Measurements from ENCODE around the gene COL19A1. TPM values are rescaled to one million over a fixed set of nuclear protein-coding genes. Genes with fewer than 3 reads are reported as not detected.

The COL19A1 gene
- not detected in 2 replicates for total RNA-seq (2016; rRNA removed; fragmentation: Illumina TruSeq; extraction: Trizol)
- total RNA-seq (2016; cell fraction: cytosol; rRNA removed; fragmentation: Illumina TruSeq; extraction: Trizol; ENCODE audit: low read depth) = not detected in 2 replicates
- total RNA-seq (2016; cell fraction: insoluble cytoplasmic fraction; rRNA removed; fragmentation: Illumina TruSeq; extraction: Trizol) = not detected in 2 replicates
- total RNA-seq (2016; cell fraction: membrane; rRNA removed; fragmentation: Illumina TruSeq; extraction: Trizol) = not detected in 2 replicates
- not detected in 2 replicates for total RNA-seq (2016; cell fraction: nucleus; rRNA removed; fragmentation: Illumina TruSeq; extraction: Trizol)
- polyA plus RNA-seq (2011; rRNA removed) = not detected in 2 replicates
- not detected in 2 replicates for polyA plus RNA-seq (2011; cell fraction: cytosol; rRNA removed)
- polyA plus RNA-seq (2011; cell fraction: nucleus; rRNA removed) = not detected in 2 replicates
- not detected in 2 replicates for polyA plus RNA-seq (2012)
- not detected in 2 replicates for polyA plus RNA-seq (2016; cell fraction: cytosol; fragmentation: Illumina TruSeq; extraction: Trizol; ENCODE audit: low read depth)
- polyA plus RNA-seq (2016; cell fraction: insoluble cytoplasmic fraction; fragmentation: Illumina TruSeq; extraction: Trizol; ENCODE audit: low read depth) = not detected in 2 replicates
- not detected in 2 replicates for polyA plus RNA-seq (2016; cell fraction: membrane; fragmentation: Illumina TruSeq; extraction: Trizol; ENCODE audit: low read depth)
- polyA plus RNA-seq (2016; cell fraction: nucleus; fragmentation: Illumina TruSeq; extraction: Trizol; ENCODE audit: insufficient read depth, low read depth) = not detected in 2 replicates
- not detected in 2 replicates for polyA minus RNA-seq (2011; rRNA and poly(A)+ RNA removed; ENCODE audit: low replicate concordance)
- not detected in 2 replicates for polyA minus RNA-seq (2011; cell fraction: cytosol; rRNA and poly(A)+ RNA removed)
- polyA minus RNA-seq (2011; cell fraction: nucleus; rRNA and poly(A)+ RNA removed) = not detected in 2 replicates
- Bru-seq, nascent RNA = percentile 8 among the genes with signal in this experiment
- percentile 6 among the genes with signal in this experiment for BruChase-seq, experiment 1, labeled RNA remaining after a 6-hour chase
- percentile 11 among the genes with signal in this experiment for BruChase-seq, experiment 2, labeled RNA remaining after a 2-hour chase
- long read RNA-seq, experiment 1 = 0 reads
- long read RNA-seq, experiment 2 = 0 reads

GRCh38 chr6:69866351-69866769 lies at the start of gene COL19A1:
Gene COL19A1 (plus strand): TSS chr6:69866556. CDS start chr6:69879568, 13,012 bp downstream.
- Histone ChIP-seq H4K20me1 (ENCODE audit: insufficient read depth, low read length) (no peaks in the 10 kb centered on the region), H3K79me2 (ENCODE audit: insufficient read depth, low read length) (no peaks in the 10 kb centered on the region), H3K27ac (ENCODE audit: extremely low read length, insufficient read depth, low read length) (no peak within 1 kb of the TSS), H3K4me1 (ENCODE audit: insufficient read depth, low read length) (peaks cover 16% of the 10 kb centered on the region), H3K9ac (ENCODE audit: insufficient read depth, low read depth, low read length) (0 out of 2 replicates have a peak within 1 kb of the TSS, but pooled peaks have one; percentile 22), H2AFZ (ENCODE audit: low read length) (no peak within 1 kb of the TSS), H3K9me3 (ENCODE audit: low read length) (no peaks in the 10 kb centered on the region), H3K4me2 (ENCODE audit: low read depth, low read length) (peak within 1 kb of the TSS; percentile 90), H3K27me3 (ENCODE audit: control insufficient read depth in 1 of 2, insufficient read depth in 2 of 2, low read length in 2 of 2) (peaks cover 2 to 34% of the 10 kb centered on the region in 2 experiments; a peak in 4 of 5 replicates), H3K4me3 (replicated peaks in 1 of 3; ENCODE audit: insufficient read depth in 1 of 3, low read depth in 2 of 3, low read length in 3 of 3) (peak within 1 kb of the TSS; percentile 50 to 68 (median 50)), H3K36me3 (replicated peaks in 1 of 2; ENCODE audit: control insufficient read depth in 1 of 2, insufficient read depth in 2 of 2, low read length in 2 of 2) (no peaks in the 10 kb centered on the region)
- FAIRE-seq = no peak
- ATAC-seq = peak; percentile 64
- 4% methylated on average over 14 of the region's 19 CpGs for WGBS (ENCODE audit: low lambda C conversion rate)
- TF ChIP-seq ARNTL (CRISPR knock-in tag; IDR thresholded peaks at IDR 0.05) (no peak), EZH2 (conservative IDR thresholded peaks at IDR 0.05; ENCODE audit: low read depth, low read length) (0 out of 2 replicates have a peak, but pooled peaks have one; percentile 18), CBX2 (IDR thresholded peaks at IDR 0.05; ENCODE audit: low read depth, low read length) (0 out of 2 replicates have a peak, but pooled peaks have one; percentile 24), CBX2 (CRISPR knock-in tag; IDR thresholded peaks at IDR 0.05; ENCODE audit: low read depth) (no peak), MLLT10 (CRISPR knock-in tag; IDR thresholded peaks at IDR 0.05) (no peak)
- DNase-seq (ENCODE audit: low spot score) = no peak
- CTCF ChIA-PET (ENCODE audit: low intra/inter-chr PET ratio, low total read pairs) = no interaction called here
- intact Hi-C loops (cut with micrococcal nuclease; ENCODE audit: unreplicated experiment) (no loop called here), in situ Hi-C loops (cut with HindIII; ENCODE audit: extremely low pct_ligation_motif_present, low pct_unique_long_range_greater_than_20kb) (no loop called here)
- no TSS peak for BruUV-seq (replicated peaks)
- POLR2A ChIA-PET = no interaction called here
